CD4-positive, alpha-beta T cell treated with Interleukin-2 at 100 ng/mL for 4 hours (primary cell): ENCODE data around the gene LAMB1.
"Not testable (repeated sequence)": the region's sequence is repeated elsewhere in the genome, so short reads cannot be mapped to it uniquely, and the experiment has no call there.

Source experiments
- DNase-seq: peaks from one replicate; pipeline ENCODE4 v3.0.0-alpha.2; 2020; ENCODE audit warnings: low spot score

Gene LAMB1

DNA sequence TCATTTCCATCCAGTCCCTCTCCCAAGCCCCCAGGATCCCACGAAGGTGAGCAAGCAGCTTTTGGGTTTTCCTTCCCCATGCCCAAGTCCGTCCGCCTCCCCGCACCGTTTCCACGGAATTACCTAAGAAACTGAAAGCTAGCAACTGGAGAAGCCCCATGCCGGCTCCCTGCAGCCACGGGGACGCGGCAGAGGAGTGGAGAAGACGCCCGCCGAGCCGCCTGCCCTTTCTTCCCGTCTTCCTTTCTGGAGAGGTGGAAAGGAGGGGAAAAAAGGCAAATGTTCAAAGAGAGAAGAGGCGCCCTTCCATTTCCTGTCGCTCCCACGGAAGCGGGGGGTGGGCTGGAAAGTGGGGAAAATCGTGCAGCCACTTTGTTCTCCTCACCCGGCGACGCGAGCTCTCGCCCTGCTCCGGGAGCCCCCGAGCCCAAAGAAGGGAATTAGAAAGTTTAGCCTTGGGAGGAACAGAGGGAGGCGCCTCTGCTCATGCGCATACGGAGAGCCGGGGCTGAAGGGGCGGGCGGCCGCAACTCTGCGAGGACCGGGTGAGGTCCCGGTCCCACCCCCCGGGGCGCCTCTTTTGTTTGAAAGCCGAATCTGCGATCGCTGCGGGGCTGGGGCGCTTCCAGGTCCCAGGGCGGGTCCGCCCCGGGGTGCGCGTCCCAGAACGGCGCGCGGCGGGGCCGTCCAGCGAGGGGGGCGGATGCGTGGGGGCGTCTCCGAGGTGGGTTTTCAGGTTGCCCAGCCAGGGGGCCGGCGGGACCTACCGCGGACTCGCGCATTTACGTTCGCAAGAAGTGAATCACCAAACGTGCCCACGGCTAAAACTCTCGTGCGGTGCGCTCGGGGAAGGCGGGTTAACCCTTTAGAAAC is at the start of gene LAMB1:
LAMB1 (minus strand) TSS at position 436 of the 873 bp plus-strand sequence; CDS start at position 160, 276 bp downstream.
- DNase-seq = no peak

DNA sequence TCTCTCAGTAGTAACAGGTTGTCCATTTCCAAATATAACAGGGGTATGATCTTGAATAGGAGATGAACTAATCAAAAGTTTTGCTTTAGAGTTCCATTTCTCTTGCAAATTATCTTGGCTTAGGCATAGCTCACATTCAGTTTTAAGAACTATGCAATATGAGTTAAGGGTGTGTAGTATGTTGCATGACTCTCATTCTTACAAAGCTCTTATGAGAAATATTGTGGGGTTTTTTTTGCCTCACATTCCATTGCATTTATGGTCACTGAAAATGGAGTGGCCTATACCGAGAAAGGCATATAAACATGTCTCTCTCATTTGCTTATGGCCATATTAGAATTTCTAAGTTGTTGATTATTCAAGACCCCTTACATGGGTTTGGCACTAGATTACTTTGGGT is 48.5 kb upstream of the LAMB1 start:
- DNase-seq = no peak

DNA sequence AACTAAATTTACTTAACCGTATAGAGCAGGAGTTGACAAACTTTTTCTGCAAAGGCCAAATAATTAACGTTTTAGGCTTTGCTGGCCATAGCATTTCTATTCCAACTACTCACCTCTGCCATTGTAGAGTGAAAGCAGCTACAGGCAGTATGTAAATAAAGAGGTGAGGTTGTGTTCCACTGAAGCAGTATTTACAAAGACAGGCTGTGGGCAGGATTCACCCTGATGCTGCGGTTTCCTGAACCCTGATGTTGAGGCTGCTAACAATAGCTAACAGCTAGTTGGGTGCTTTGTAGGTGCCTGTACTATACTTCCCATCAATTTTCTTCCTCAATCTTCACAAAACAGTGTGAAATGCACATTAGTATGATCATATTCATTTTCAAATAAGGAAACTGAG is 47.0 kb upstream of the LAMB1 start:
- DNase-seq = no peak

DNA sequence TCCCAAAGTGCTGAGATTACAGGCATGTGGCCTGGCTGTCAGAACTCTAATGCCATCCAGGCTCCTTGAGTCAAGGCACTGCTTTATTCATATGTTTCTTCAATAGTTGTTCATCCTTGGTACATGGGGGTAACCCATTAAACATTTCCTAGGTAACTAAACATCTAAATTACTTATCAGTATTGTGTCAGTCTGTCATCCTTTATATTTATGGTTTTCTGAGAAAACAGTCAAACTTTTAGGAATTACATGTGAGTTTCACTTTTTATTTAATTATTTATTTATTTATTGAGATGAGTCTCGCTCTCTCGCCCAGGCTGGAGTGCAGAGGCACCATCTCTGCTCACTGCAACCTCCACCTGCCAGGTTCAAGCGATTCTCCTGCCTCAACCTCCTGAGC is 45.5 kb upstream of the LAMB1 start:
- no peak for DNase-seq

- DNase-seq = no peak
These were observed 44.1 kb upstream of the LAMB1 start for GRCh38 chr7:108046952-108047506.

DNA sequence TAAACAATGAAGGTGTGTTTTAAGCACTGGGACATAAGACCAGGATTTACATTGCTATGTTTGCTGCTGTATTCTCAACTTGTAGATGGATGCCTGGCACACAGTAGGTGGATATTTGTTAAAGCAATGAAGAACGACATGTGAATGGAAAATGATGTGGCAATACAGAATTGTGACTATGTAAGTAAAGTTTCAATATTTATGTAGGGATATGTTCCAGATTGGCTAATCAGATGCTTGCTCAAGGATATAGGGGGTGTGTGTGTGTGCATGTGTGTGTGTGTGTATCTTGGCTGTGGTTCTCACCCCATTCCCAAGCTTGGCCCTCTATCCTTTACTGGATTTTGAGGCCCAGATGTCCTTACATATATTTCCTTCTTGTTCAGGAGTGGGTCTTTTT is 42.7 kb upstream of the LAMB1 start:
- DNase-seq = no peak

DNA sequence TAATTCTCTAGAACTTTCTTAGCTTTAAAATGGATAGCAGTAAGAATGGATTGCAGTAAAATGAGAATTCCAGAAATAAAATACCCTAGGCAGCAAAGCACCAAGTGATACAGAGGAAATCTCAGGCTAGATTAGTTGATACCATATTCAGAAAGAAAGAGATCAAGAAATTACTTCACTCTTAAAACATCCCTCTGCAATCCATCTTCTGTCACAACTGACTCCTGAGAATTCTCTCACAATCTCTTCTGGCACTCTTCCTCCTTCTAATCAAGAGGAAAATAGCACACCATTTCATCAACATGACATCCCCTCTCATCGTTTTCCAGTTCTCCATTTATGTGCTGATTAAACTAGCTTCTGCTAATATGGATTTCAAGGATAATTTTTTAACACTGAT is 42.2 kb upstream of the LAMB1 start:
- no peak for DNase-seq

- no peak for DNase-seq
These were observed 41.4 kb upstream of the LAMB1 start for GRCh38 chr7:108044345-108044744.

DNA sequence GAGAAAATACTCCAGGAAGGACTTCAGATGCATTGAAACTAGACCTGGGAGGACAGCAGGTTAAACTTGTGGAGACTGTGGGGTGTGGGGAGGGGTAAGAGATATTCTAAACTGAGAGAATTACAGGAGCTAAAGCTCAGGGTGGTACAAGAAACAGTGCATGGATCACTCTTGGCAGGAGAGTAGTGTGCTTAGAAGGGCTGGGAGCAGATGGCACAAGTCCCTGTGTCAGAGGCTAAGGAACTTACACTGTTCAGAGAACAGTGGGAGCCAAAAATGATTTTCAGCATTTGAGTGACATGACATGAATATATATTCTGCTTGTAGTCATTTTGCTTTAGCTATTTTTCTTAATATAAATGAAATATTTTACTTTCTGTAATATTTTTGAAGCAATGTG is 36.0 kb upstream of the LAMB1 start:
- no peak for DNase-seq

GRCh38 chr7:108037741-108038140 is 34.8 kb upstream of the LAMB1 start:
- no peak for DNase-seq

- no peak for DNase-seq
These were observed 34.2 kb upstream of the LAMB1 start for GRCh38 chr7:108037140-108037539.

DNA sequence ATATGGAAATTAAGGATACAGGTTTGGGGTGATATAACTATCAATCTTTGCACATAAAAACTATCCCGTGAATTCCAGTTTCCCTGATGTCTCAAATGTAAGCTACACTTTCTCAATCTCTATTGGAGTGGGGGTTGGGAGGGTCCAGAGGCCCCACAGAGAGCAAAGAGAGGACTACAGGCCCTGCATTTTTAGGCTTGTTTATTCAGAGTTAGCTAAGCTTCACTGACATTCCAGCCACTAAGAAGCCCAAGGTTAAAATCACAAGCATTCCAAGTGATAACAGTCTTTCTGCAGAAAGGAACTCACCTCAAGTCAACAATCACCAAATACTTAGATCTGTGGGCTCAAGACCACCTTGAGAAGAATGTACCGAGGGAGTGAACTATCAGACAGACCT is 31.6 kb upstream of the LAMB1 start:
- DNase-seq = no peak

- DNase-seq = no peak
These were observed 31.0 kb upstream of the LAMB1 start for GRCh38 chr7:108033776-108034497.

GRCh38 chr7:108033309-108033708 is 30.3 kb upstream of the LAMB1 start:
- not testable (repeated sequence) for DNase-seq

DNA sequence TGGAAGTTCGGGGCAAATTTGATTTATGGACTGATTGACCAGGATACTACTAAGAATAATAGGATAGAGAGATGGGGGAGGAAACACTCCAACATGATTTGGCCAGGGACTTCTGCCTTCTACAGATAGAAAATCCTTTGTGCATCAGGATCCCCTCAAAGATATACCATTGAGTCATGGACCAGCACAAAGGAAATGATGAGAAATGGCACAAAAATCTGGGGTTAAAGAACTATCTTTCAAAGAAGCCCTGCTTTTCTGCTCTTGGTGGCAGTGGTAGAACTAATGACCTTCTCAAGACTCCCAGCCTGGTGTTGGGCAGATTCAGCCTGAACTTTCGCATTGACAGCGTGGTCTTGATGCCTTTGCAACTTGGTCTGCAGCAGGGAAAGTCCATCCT is 27.6 kb upstream of the LAMB1 start:
- no peak for DNase-seq

- DNase-seq = no peak
These were observed 26.1 kb upstream of the LAMB1 start for GRCh38 chr7:108029034-108029433.

DNA sequence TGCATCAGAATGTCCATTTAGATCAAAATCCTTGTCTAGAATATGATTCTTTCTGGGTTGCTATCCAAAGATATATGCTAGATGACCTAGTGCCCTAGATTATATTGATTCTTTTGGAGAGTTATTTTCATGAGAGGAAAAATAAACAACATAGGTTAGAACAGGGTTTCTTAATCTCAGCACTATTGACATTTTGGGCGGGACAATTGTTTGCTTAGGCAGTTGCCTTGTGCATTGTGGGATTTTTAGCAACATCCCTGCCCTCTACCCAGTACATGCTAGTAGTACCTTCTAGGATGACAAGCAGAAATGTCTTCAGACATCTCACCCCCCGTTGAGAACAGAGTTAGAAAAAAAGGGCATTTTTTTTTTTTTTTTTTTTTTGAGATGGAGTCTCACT is 25.1 kb upstream of the LAMB1 start:
- no peak for DNase-seq

DNA sequence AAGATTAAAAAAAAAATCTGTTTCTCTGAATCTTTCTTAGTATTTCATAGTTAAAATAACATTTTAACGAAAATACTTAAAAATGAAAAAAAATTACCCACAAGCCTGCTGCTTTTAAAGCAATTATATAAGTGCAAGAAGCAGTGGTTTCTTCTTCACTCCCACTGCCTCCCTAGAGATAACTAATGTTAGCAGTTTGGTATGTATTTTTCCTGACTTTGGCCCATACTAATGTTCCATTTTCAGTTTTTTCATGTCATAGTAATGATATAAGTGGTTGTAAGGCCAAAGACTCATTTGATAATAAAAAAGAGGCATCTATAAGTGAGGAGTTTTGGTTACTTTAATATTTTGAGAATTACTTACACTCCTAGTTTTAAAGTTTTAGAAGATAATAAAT is 24.3 kb upstream of the LAMB1 start:
- no peak for DNase-seq

- no peak for DNase-seq
These were observed 23.7 kb upstream of the LAMB1 start for GRCh38 chr7:108026647-108027046.

- DNase-seq = no peak
These were observed 23.2 kb upstream of the LAMB1 start for GRCh38 chr7:108026116-108026515.

DNA sequence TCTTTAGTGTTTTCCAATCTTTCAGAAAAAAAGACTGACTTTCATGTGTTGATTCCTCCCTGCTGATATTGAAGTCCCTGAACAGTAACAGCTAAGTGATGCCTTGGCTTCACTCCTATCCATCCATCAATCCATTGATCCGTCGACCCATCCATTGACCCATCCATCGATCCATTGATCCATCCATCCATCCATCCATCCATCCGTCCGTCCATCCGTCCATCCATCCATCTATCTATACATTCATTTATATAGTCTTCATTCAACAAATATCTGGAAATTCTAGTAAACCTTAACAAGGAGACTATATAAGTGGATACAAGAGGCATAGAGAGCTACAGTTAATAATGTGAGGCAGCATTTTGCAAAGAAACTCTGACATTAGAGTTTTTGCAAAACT is 21.6 kb upstream of the LAMB1 start:
- DNase-seq = no peak

- no peak for DNase-seq
These were observed 17.6 kb upstream of the LAMB1 start for GRCh38 chr7:108020585-108020984.

DNA sequence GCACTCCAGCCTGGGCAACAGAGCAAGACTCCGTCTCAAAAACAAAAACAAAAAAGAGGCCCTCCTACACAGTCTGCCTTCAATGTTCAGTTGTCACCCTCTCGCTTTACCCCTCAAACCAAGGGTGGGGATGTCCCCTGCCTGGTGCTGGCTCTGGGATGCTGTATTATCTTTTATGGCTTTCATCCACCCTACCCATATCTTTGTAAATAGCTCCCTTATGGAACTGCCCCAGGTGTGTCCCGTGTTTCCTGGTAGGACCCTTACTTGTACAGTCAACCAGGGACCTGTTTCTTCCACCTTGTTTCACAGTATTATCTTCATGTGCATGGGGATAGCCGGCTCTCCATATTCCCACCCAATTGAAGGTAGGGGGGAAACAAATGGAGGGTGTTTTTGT is 15.7 kb upstream of the LAMB1 start:
- no peak for DNase-seq
